Neuronal stem cell (in vitro differentiated cells): ENCODE measurements around the gene TRAF5.
"Not testable (repeated sequence)": the region's sequence is repeated elsewhere in the genome, so short reads cannot be mapped to it uniquely, and the experiment has no call there.

Experiments
- DNase-seq: peaks from one replicate; pipeline ENCODE4 v3.0.0-alpha.2; 2013; ENCODE audit warnings: low spot score
- H2AFZ ChIP-seq: one replicate; pipeline ENCODE4 v1.6.1; 2013; ENCODE audit warnings: mild to moderate bottlenecking, low read length, inconsistent platforms
- H2AK5ac ChIP-seq: 2 replicates; pipeline ENCODE4 v1.6.1; 2013; ENCODE audit warnings: low read depth, mild to moderate bottlenecking, inconsistent platforms, low read length, moderate library complexity, mixed read lengths
- H2BK120ac ChIP-seq: 2 replicates; pipeline ENCODE4 v1.6.1; 2013; ENCODE audit warnings: low read depth, mild to moderate bottlenecking, inconsistent platforms, low read length, moderate library complexity, mixed read lengths
- H2BK12ac ChIP-seq: one replicate; pipeline ENCODE4 v1.6.1; 2013; ENCODE audit warnings: low read length, inconsistent platforms
- H2BK15ac ChIP-seq: 2 replicates; pipeline ENCODE4 v1.6.1; 2013; ENCODE audit warnings: mild to moderate bottlenecking, low read length, inconsistent platforms, mixed read lengths
- H2BK5ac ChIP-seq: one replicate; pipeline ENCODE4 v1.6.1; 2013; ENCODE audit warnings: inconsistent platforms, mild to moderate bottlenecking, low read length, moderate library complexity
- H3K14ac ChIP-seq: one replicate; pipeline ENCODE4 v1.6.1; 2013; ENCODE audit warnings: low read length, inconsistent platforms
- H3K18ac ChIP-seq: 2 replicates; pipeline ENCODE4 v1.6.1; 2013; ENCODE audit warnings: low read length, inconsistent platforms
- H3K23ac ChIP-seq: 2 replicates; pipeline ENCODE4 v1.6.1; 2013; ENCODE audit warnings: low read depth, mild to moderate bottlenecking, mixed read lengths, low read length, inconsistent platforms; ENCODE audit not compliant: poor library complexity
- H3K27ac ChIP-seq: replicated peaks from 3 replicates; pipeline ENCODE4 v1.5.1; 2013; ENCODE audit warnings: low read length, inconsistent platforms
- H3K27me3 ChIP-seq, 3 experiments: 2 replicates each; pipeline ENCODE4 v1.6.1; 2013; ENCODE audit warnings: low read length in 3 of 3, mild to moderate bottlenecking in 2 of 3, inconsistent platforms in 1 of 3, low read depth in 1 of 3, mixed read lengths in 1 of 3, moderate library complexity in 1 of 3; ENCODE audit not compliant: control insufficient read depth in 3 of 3, insufficient read depth in 3 of 3
- H3K36me3 ChIP-seq, 2 donors: replicated peaks in 1 of 2; 2 replicates each; pipeline ENCODE4 v1.6.1; 2013; ENCODE audit warnings: low read length in 2 of 2; ENCODE audit not compliant: control insufficient read depth in 2 of 2, insufficient read depth in 2 of 2
- H3K4ac ChIP-seq: 2 replicates; pipeline ENCODE4 v1.6.1; 2013; ENCODE audit warnings: inconsistent platforms, mild to moderate bottlenecking, low read length, moderate library complexity
- H3K4me1 ChIP-seq, 2 donors: 1 replicate in 1 of 2; 2 replicates in 1 of 2; pipeline ENCODE4 v1.6.1; 2013; ENCODE audit warnings: low read length in 2 of 2, low read depth in 1 of 2; ENCODE audit not compliant: control insufficient read depth in 2 of 2, insufficient read depth in 1 of 2
- H3K4me2 ChIP-seq: one replicate; pipeline ENCODE4 v1.6.1; 2013; ENCODE audit warnings: mild to moderate bottlenecking, low read length, inconsistent platforms; ENCODE audit not compliant: insufficient read depth, poor library complexity, severe bottlenecking
- H3K4me3 ChIP-seq, 2 donors: 2 replicates each; pipeline ENCODE4 v1.5.1; 2013; ENCODE audit warnings: low read length in 2 of 2, mild to moderate bottlenecking in 2 of 2, inconsistent platforms in 1 of 2, moderate library complexity in 1 of 2
- H3K79me1 ChIP-seq: one replicate; pipeline ENCODE4 v1.6.1; 2013; ENCODE audit warnings: low read depth, mild to moderate bottlenecking, inconsistent platforms, low read length, moderate library complexity
- H3K9ac ChIP-seq: one replicate; pipeline ENCODE4 v1.6.1; 2013; ENCODE audit warnings: mild to moderate bottlenecking, low read depth, low read length, inconsistent platforms; ENCODE audit not compliant: poor library complexity
- H3K9me3 ChIP-seq, 2 donors: replicated peaks in 1 of 2; 2 replicates each; pipeline versions ENCODE3 to v1.6.1; 2013; ENCODE audit warnings: low read length in 2 of 2, mild to moderate bottlenecking in 2 of 2, inconsistent platforms in 1 of 2, low read depth in 1 of 2, mixed read lengths in 1 of 2, moderate library complexity in 1 of 2; ENCODE audit not compliant: control insufficient read depth in 2 of 2, insufficient read depth in 1 of 2
- H4K8ac ChIP-seq: one replicate; pipeline ENCODE4 v1.6.1; 2013; ENCODE audit warnings: low read depth, mild to moderate bottlenecking, inconsistent platforms, low read length, moderate library complexity
- H4K91ac ChIP-seq: one replicate; pipeline ENCODE4 v1.6.1; 2013; ENCODE audit warnings: low read length, low read depth, mild to moderate bottlenecking, inconsistent platforms; ENCODE audit not compliant: poor library complexity
- WGBS, 2 donors: extraction: QIAGEN DNeasy Blood & Tissue Kit; methylation state at CpG; one replicate each; pipeline ENCODE4 v1.1.7; 2013; ENCODE audit warnings: missing lambda C conversion rate in 2 of 2, mixed read lengths in 1 of 2; ENCODE audit not compliant: insufficient read length in 2 of 2, insufficient replicate concordance in 1 of 2; ENCODE audit errors: extremely low coverage in 2 of 2; 5-methylcytosine and 5-hydroxymethylcytosine counted together

Gene TRAF5

DNA sequence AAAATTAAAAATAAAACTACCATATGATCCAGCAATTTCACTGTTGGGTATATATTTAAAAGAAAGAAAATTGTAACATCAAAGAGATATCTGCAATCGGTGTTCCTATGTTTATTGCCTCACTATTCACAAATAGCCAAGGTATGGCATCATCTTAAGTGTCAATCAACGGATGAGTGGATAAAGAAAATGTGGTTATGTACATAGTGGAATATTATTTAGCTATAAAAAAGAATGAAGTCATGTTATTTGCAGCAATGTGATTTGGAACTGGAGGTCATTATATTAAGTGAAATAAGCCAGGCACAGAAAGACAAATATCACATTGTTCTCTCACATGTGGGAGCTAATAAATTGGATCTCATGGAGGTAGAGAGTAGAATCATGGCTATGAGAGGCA lies 89.1 kb downstream of the TRAF5 start:
- H3K9ac ChIP-seq = no peak overlapping the region
- no peak overlapping the region for H3K14ac ChIP-seq
- no peak for DNase-seq
- no peak overlapping the region for H4K8ac ChIP-seq
- no peak overlapping the region for H3K27ac ChIP-seq
- no peak overlapping the region for H2BK12ac ChIP-seq
- no peak overlapping the region for H3K4me3 ChIP-seq
- no CpG with 5 or more reads among the region's 2 CpGs for WGBS, 2 donors
- H3K27me3 ChIP-seq = no peaks in the 10 kb centered on the region
- no peak overlapping the region for H3K18ac ChIP-seq
- no peak overlapping the region for H3K4ac ChIP-seq
- H3K79me1 ChIP-seq = no peaks in the 10 kb centered on the region
- H3K4me1 ChIP-seq = peaks cover 0 to 8% of the 10 kb centered on the region in 2 donors
- no peak overlapping the region for H2BK120ac ChIP-seq
- no peak overlapping the region for H2BK5ac ChIP-seq
- no peak overlapping the region for H2AK5ac ChIP-seq
- no peak overlapping the region for H3K4me2 ChIP-seq
- no peaks in the 10 kb centered on the region for H3K36me3 ChIP-seq
- no peak overlapping the region for H2BK15ac ChIP-seq
- no peak overlapping the region for H2AFZ ChIP-seq
- H4K91ac ChIP-seq = no peak overlapping the region
- no peak overlapping the region for H3K23ac ChIP-seq
- H3K9me3 ChIP-seq = peaks cover 2 to 14% of the 10 kb centered on the region in 2 donors

DNA sequence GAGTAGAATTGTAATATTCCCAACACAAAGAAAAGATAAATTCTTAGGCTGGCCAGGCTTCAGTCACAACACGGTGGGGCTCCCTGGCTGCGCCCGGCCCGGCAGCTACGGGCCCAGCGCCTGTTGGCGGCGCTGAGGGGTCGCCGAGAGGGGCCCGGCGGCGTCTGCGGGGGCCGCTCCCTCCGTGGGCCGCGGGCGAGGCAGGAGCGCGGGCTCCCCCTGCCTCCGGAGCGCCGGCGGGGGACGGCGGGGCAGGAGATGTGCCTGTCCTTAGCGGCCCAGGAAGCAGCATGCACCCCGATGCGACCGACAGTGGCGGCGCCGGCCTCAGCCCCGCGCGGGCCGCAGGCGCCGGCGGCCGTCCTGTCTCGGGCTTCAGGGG lies 89.6 kb downstream of the TRAF5 start:
- not testable (repeated sequence) for H2BK12ac ChIP-seq, H3K27ac ChIP-seq, H3K4ac ChIP-seq, H3K27me3 ChIP-seq, H4K8ac ChIP-seq, H2AK5ac ChIP-seq, H2BK5ac ChIP-seq, H3K79me1 ChIP-seq, H2AFZ ChIP-seq, H2BK15ac ChIP-seq, DNase-seq, H3K36me3 ChIP-seq, H3K14ac ChIP-seq, H3K23ac ChIP-seq, H4K91ac ChIP-seq, H2BK120ac ChIP-seq
- H3K18ac ChIP-seq = peak overlapping the region; percentile 76
- H3K4me1 ChIP-seq = peaks cover 0 to 13% of the 10 kb centered on the region in 2 donors
- peak overlapping the region in 1 of 2 donors; percentile 74 for H3K4me3 ChIP-seq
- no CpG with 5 or more reads among the region's 43 CpGs for WGBS, 2 donors
- H3K9me3 ChIP-seq = peaks cover 2 to 14% of the 10 kb centered on the region in 2 donors
- H3K4me2 ChIP-seq = peak overlapping the region; percentile 44
- peak overlapping the region; percentile 21 for H3K9ac ChIP-seq

DNA sequence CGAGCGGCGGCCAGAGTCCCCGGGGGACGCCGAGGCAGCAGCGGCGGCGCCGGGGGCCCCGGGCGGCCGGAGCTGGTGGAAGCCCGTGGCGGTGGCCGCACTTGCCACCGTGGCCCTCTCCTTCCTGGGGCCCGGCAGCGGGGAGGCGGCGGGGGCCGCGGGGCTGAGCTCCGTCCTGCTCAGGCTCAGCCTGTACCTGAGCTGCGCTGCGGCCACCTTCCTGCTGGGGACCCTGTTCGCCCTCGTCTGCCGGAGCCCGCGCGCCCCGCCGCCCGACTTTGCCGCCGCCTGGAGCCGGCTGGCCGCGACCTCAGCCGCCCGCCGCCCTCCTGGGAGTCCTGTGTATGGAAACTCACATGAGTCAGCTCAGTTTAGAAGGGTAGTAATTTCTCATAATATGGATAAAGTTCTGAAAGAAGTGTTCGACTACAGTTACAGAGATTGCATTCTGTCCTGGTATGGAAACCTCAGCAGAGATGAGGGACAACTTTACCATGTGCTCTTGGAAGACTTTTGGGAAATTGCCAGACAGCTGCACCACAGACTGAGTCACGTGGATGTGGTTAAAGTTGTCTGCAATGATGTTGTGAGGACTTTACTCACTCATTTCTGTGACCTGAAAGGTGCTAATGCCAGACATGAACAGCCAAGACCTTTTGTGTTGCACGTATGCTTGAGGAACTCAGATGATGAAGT lies 90.1 kb downstream of the TRAF5 start:
- peak overlapping the region in 1 of 2 donors; percentile 74 for H3K4me3 ChIP-seq
- not testable (repeated sequence) for H2BK5ac ChIP-seq, H2BK120ac ChIP-seq, H3K27ac ChIP-seq, H4K8ac ChIP-seq, H3K23ac ChIP-seq, H3K79me1 ChIP-seq, DNase-seq, H2AK5ac ChIP-seq, H2BK15ac ChIP-seq, H4K91ac ChIP-seq, H2AFZ ChIP-seq, H3K9me3 ChIP-seq, H3K14ac ChIP-seq, H2BK12ac ChIP-seq, H3K27me3 ChIP-seq, H3K4ac ChIP-seq, H3K36me3 ChIP-seq
- peak overlapping the region; percentile 44 for H3K4me2 ChIP-seq
- no CpG with 5 or more reads among the region's 46 CpGs for WGBS, 2 donors
- peak overlapping the region; percentile 76 for H3K18ac ChIP-seq
- H3K9ac ChIP-seq = peak overlapping the region; percentile 21
- peaks cover 0 to 13% of the 10 kb centered on the region in 2 donors for H3K4me1 ChIP-seq

DNA sequence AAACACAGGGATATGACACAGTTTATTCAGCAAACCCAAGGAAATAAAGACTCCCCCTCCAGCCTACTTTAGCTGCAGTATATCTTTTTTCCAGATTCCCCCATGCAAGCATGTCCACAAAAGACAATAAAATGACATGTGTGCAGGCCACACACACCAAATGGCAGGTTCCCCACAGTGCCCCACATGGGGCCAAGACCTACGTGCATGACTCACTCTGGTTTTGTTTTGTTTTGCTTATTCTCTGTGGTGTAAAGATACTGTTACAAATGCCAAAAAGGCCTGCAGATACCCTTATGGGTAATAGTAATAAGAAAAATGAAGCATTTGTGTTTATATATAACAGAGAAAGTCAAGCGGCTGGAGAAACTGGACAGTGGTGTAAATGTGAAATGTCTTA lies 93.8 kb downstream of the TRAF5 start:
- H2BK15ac ChIP-seq = no peak overlapping the region
- H3K79me1 ChIP-seq = no peaks in the 10 kb centered on the region
- no peak overlapping the region for H2BK5ac ChIP-seq
- H3K23ac ChIP-seq = no peak overlapping the region
- no peak overlapping the region for H2BK12ac ChIP-seq
- H3K18ac ChIP-seq = no peak overlapping the region
- WGBS, 2 donors = no CpG with 5 or more reads among the region's 2 CpGs
- peaks cover 2 to 3% of the 10 kb centered on the region in 2 donors for H3K9me3 ChIP-seq
- H4K91ac ChIP-seq = no peak overlapping the region
- no peaks in the 10 kb centered on the region for H3K36me3 ChIP-seq
- no peak overlapping the region for H3K4me3 ChIP-seq
- no peak overlapping the region for H4K8ac ChIP-seq
- H2BK120ac ChIP-seq = no peak overlapping the region
- H2AFZ ChIP-seq = peak overlapping the region; percentile 23
- H3K27me3 ChIP-seq = no peaks in the 10 kb centered on the region
- no peak for DNase-seq
- H3K27ac ChIP-seq = no peak overlapping the region
- peaks cover 0 to 13% of the 10 kb centered on the region in 2 donors for H3K4me1 ChIP-seq
- no peak overlapping the region for H3K9ac ChIP-seq
- H3K4me2 ChIP-seq = no peak overlapping the region
- H3K4ac ChIP-seq = no peak overlapping the region
- no peak overlapping the region for H2AK5ac ChIP-seq
- H3K14ac ChIP-seq = no peak overlapping the region
